ENCODE measurements around the gene EXOC3L4.
A peak's percentile ranks its signal among the peaks of the same experiment; 100 is the strongest.

Gene EXOC3L4

DNA sequence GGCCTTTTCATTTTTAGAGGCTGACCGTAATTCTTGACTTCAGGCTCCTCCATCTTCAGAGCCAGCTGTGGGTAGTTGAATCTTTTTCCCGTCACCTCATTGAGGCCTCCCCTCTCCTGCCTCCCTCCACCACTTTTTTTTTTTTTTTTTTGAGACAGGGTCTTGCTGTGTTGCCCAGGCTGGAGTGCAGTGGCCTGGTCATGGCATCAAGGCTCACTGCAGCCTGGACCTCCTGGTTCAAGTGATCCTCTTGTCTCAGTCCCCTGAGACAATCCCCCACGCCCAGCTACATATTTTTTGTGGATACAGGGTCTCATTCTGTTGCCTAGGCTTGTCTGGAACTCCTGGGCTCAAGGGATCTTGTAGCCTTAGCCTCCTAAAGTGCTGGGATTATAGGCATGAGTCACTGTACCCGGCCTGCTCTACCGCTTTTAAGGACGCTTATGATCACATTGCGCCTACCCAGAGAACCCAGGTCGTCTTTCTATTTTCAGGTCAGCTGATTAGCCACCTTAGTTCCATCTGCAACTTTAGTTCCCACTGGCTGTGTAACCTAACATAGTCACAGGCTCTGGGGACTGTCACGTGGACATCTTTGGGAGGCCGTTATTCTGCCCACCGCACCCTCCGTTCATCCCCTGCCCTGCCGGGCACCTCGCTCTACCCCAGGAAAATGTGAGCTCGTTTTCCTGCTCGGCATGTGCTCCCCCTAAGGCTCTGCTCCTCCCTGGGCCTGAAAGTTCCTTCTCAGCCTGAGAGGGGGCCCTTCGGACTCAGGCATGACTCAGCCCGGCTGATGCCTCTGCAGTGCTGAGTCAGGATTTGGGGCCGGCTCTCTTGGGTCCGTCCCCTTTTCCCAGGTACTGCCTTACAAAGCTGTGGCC, 42.1 kb downstream of the EXOC3L4 start (continued):
- TF ChIP-seq, protein P1, sequence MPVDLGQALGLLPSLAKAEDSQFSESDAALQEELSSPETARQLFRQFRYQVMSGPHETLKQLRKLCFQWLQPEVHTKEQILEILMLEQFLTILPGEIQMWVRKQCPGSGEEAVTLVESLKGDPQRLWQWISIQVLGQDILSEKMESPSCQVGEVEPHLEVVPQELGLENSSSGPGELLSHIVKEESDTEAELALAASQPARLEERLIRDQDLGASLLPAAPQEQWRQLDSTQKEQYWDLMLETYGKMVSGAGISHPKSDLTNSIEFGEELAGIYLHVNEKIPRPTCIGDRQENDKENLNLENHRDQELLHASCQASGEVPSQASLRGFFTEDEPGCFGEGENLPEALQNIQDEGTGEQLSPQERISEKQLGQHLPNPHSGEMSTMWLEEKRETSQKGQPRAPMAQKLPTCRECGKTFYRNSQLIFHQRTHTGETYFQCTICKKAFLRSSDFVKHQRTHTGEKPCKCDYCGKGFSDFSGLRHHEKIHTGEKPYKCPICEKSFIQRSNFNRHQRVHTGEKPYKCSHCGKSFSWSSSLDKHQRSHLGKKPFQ (tag by site-specific recombination; IDR thresholded peaks at IDR 0.05), result no peak
- TF ChIP-seq ZBTB20 (tag by site-specific recombination; IDR thresholded peaks at IDR 0.05) (peak; percentile 18; the same call in 1 of the 2 replicates), ZNF600 (tag by site-specific recombination; IDR thresholded peaks at IDR 0.05) (peak; percentile 48), ZBTB8A (tag by site-specific recombination; IDR thresholded peaks at IDR 0.05) (peak; percentile 59; the same call in 1 of the 2 replicates), HOXA7 (CRISPR knock-in tag; IDR thresholded peaks at IDR 0.05; ENCODE audit: borderline replicate concordance) (no peak), KLF16 (tag by site-specific recombination; IDR thresholded peaks at IDR 0.05) (no peak), GLIS1 (tag by site-specific recombination; IDR thresholded peaks at IDR 0.05) (peak; percentile 46)
- TF ChIP-seq, protein P2, sequence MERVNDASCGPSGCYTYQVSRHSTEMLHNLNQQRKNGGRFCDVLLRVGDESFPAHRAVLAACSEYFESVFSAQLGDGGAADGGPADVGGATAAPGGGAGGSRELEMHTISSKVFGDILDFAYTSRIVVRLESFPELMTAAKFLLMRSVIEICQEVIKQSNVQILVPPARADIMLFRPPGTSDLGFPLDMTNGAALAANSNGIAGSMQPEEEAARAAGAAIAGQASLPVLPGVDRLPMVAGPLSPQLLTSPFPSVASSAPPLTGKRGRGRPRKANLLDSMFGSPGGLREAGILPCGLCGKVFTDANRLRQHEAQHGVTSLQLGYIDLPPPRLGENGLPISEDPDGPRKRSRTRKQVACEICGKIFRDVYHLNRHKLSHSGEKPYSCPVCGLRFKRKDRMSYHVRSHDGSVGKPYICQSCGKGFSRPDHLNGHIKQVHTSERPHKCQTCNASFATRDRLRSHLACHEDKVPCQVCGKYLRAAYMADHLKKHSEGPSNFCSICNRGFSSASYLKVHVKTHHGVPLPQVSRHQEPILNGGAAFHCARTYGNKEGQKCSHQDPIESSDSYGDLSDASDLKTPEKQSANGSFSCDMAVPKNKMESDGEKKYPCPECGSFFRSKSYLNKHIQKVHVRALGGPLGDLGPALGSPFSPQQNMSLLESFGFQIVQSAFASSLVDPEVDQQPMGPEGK (tag by site-specific recombination; IDR thresholded peaks at IDR 0.05), result peak; percentile 64

DNA sequence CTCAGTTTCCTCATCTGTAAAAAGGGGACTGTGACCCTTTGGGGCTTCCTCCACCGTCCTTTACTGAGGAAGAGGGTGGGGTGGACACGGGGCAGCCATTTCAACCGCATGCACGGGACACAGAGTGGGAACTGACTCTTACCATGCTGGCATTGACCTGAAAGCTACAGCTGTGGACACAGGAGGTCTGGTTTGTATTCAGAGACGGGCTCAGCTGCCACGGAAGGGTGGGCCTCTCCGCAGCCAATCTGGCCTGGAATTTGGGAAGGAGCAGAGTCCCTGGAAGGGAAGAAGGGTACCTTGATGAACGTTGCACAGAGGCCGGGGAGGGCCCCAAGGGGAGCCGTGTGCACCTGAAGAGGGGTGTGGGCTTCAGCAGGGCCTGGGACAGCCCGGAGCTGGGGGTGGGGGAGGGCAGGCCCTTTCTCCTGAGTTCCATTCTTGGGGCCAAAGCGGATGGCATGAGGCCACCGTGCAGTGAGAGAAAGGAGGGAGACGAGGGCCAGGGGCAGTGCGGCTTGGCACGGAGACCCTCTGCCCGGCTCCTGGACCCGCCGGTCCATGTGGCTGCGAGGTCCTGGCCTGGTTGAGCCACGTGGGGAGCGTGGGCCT, 43.3 kb downstream of the EXOC3L4 start:
- Histone ChIP-seq H3K27ac (ENCODE audit: extremely low read depth, low read depth, low read length) (no peak overlapping the region), H3K9me3 (ENCODE audit: control insufficient read depth, insufficient read depth, low read depth, low read length) (no peaks in the 10 kb centered on the region), H3K4me3 (ENCODE audit: low read depth, low read length) (no peak overlapping the region), H3K4me1 (ENCODE audit: control insufficient read depth, insufficient read depth, low read length) (no peaks in the 10 kb centered on the region), H3K36me3 (ENCODE audit: control insufficient read depth in 2 of 2, insufficient read depth in 1 of 2, low read length in 2 of 2) (peaks cover 0 to 22% of the 10 kb centered on the region in 2 experiments; a peak in 1 of 3 replicates)
- CTCF ChIA-PET, result interaction anchor here (1.8 kb wide), 1 partner anchor 33 kb away, joined by 11 read pairs; no protein-coding TSS in a partner anchor
- POLR2A ChIA-PET, result no interaction called here
- TF ChIP-seq ZNF555 (tag by site-specific recombination; conservative IDR thresholded peaks at IDR 0.05) (no peak), ZSCAN30 (tag by site-specific recombination; IDR thresholded peaks at IDR 0.05) (no peak), SALL2 (tag by site-specific recombination; IDR thresholded peaks at IDR 0.05; ENCODE audit: borderline replicate concordance) (no peak), ZNF2 (tag by site-specific recombination; IDR thresholded peaks at IDR 0.05) (no peak), FEZF1 (tag by site-specific recombination; IDR thresholded peaks at IDR 0.05) (no peak), ZFP69B (tag by site-specific recombination; IDR thresholded peaks at IDR 0.05) (no peak)
- TF ChIP-seq, protein P3, sequence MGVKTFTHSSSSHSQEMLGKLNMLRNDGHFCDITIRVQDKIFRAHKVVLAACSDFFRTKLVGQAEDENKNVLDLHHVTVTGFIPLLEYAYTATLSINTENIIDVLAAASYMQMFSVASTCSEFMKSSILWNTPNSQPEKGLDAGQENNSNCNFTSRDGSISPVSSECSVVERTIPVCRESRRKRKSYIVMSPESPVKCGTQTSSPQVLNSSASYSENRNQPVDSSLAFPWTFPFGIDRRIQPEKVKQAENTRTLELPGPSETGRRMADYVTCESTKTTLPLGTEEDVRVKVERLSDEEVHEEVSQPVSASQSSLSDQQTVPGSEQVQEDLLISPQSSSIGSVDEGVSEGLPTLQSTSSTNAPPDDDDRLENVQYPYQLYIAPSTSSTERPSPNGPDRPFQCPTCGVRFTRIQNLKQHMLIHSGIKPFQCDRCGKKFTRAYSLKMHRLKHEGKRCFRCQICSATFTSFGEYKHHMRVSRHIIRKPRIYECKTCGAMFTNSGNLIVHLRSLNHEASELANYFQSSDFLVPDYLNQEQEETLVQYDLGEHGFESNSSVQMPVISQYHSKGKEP (tag by site-specific recombination; IDR thresholded peaks at IDR 0.05), result no peak
